Spleen (tissue), 11 donors: Measurements from ENCODE around the gene FAM171A2. TPM values are rescaled to one million over a fixed set of nuclear protein-coding genes. Genes with fewer than 3 reads are reported as not detected.
A peak's percentile ranks its signal among the peaks of the same experiment; 100 is the strongest.

Experiments
- DNase-seq: peaks from one replicate; pipeline ENCODE4 v3.0.0-alpha.2; 2020
- H3K27ac ChIP-seq, 8 donors: fragments of 200-600 bp; sonication (generic) in 7 of 8; 1 replicate in 4 of 8; 2 replicates in 4 of 8; pipeline versions ENCODE4 v1.5.0 to v1.8.0; 2016 to 2021; ENCODE audit warnings: inconsistent platforms in 4 of 8, mild to moderate bottlenecking in 4 of 8, moderate library complexity in 1 of 8
- H3K27me3 ChIP-seq, 7 donors: fragments of 200-600 bp; sonication (generic) in 6 of 7; replicated peaks in 1 of 7; 1 replicate in 4 of 7; 2 replicates in 3 of 7; pipeline versions ENCODE4 v1.5.0 to v1.8.0; 2016 to 2021; ENCODE audit warnings: inconsistent platforms in 3 of 7, mild to moderate bottlenecking in 1 of 7
- H3K36me3 ChIP-seq, 6 donors: fragments of 200-600 bp; sonication (generic) in 5 of 6; 1 replicate in 4 of 6; 2 replicates in 2 of 6; pipeline versions ENCODE4 v1.5.0 to v1.8.0; 2016 to 2021; ENCODE audit warnings: inconsistent platforms in 2 of 6
- H3K4me1 ChIP-seq, 6 donors: fragments of 200-600 bp; sonication (generic) in 5 of 6; 1 replicate in 3 of 6; 2 replicates in 3 of 6; pipeline versions ENCODE4 v1.5.0 to v1.8.0; 2016 to 2021; ENCODE audit warnings: inconsistent platforms in 3 of 6
- H3K4me3 ChIP-seq, 8 donors: fragments of 200-600 bp; sonication (generic) in 7 of 8; 1 replicate in 4 of 8; 2 replicates in 4 of 8; pipeline versions ENCODE4 v1.5.0 to v1.8.0; 2016 to 2021; ENCODE audit warnings: inconsistent platforms in 4 of 8, mild to moderate bottlenecking in 4 of 8, moderate library complexity in 2 of 8
- H3K9me3 ChIP-seq, 8 donors: fragments of 200-600 bp; sonication (generic) in 7 of 8; 1 replicate in 4 of 8; 2 replicates in 4 of 8; pipeline versions ENCODE4 v1.5.0 to v1.8.0; 2016 to 2021; ENCODE audit warnings: inconsistent platforms in 4 of 8
- CTCF ChIP-seq, 11 experiments: fragments of 200-600 bp in 7 of 11; fragments of 450-650 bp in 4 of 11; sonication (generic) in 4 of 11; IDR thresholded peaks in 8 of 11; conservative IDR thresholded peaks in 3 of 11; 1 replicate in 7 of 11; 2 replicates in 4 of 11; pipeline versions ENCODE4 v1.4.0 to v1.8.0; 2016 to 2021; ENCODE audit warnings: antibody characterized with exemption in 11 of 11, inconsistent platforms in 4 of 11, mild to moderate bottlenecking in 1 of 11
- POLR2A ChIP-seq, 3 donors: fragments of 450-650 bp; IDR thresholded peaks; one replicate each; pipeline ENCODE4 v1.5.1; 2017; ENCODE audit warnings: antibody characterized with exemption in 3 of 3, mild to moderate bottlenecking in 1 of 3
- POLR2AphosphoS5 ChIP-seq, 3 donors: sonication (generic); formaldehyde crosslinking; IDR thresholded peaks; one replicate each; pipeline ENCODE4 v1.5.1; 2017; ENCODE audit warnings: antibody characterized with exemption in 3 of 3
- WGBS, 5 donors: extraction: QIAGEN DNeasy Blood & Tissue Kit in 3 of 5; methylation state at CpG; one replicate each; pipeline versions ENCODE4 v1.1.5 to v1.1.7; 2013 to 2018; 5-methylcytosine and 5-hydroxymethylcytosine counted together
- intact Hi-C: fragments of 100-400 bp; cut with DNase I; formaldehyde crosslinking; loops from one replicate; pipeline ENCODE4 v1.15.0; 2023; ENCODE audit warnings: low total_unique reads
- polyA plus RNA-seq, 3 donors: library from polyadenylated mRNA; stranded (reverse); fragments of 200-250 nt; gene quantifications; one replicate each; pipeline ENCODE4 v1.2.1, GENCODE V29; 2013
- total RNA-seq, 7 donors: library from RNA; depleted of rRNA in 3 of 7; stranded (reverse); fragments of >200 nt in 3 of 7; fragmentation: NEBNext Ultra II Directional in 4 of 7; extraction: Animal tissue kit (Norgen Biotek cat#: 25700) in 4 of 7; gene quantifications; one replicate each; pipeline versions ENCODE4 v1.1.0 to v1.2.1, GENCODE V29; 2016 to 2021
- donor health status: healthy with polysubstance abuse.
- donor health status: DM: no; HTN: no; CAD: no; lungs with moderate emphysema.
- donor health status: DM: no; HTN: no; CAD: no.
- donor health status: Bipolar disorder and iron deficiency.
- donor health status: healthy.
- donor health status: DM: no; HTN: no; CAD: no.
- donor health status: DM: yes; HTN: yes; CAD: no.

Gene FAM171A2
- total and polyA plus RNA-seq, 10 donors = 0.11 to 2.5 (median 0.67) TPM

DNA sequence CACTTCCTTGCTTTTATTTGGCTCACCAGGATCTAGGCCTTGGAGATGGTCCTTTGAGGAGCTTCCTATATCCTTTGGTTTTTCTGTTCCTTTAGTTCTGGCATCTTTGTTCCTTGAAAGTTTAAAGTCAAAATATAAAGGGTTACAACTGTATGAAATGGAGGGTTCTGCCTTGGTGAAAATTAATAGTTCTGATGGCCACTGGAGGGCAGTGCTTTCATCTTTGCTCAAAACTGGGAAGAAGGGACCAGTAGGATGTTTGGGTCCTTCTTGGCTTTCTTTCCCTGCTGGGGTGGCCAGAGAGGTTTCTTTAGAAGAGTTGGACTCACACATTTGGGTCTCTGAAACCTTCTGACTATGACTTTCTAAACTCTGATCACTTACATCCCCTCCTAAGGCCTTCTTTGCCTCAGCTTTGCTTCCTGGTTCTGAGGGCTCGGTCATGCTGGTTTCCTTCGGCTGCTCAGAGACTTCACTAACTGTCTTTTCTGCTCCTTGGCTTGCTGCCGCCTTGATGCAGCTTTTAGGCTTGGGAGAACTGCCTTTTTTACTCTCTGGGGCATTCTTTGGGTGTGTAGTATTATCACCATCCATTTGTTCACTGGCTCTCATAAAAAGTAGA is 36.7 kb upstream of the FAM171A2 start:
- 86 to 96% (median 92%) methylated on average over 3 of the region's 3 CpGs for WGBS, 5 donors
- Histone ChIP-seq H3K36me3 (peaks cover 0 to 96% (median 66%) of the 10 kb centered on the region in 6 donors), H3K27me3 (no peaks in the 10 kb centered on the region), H3K27ac (no peak overlapping the region), H3K4me3 (no peak overlapping the region), H3K9me3 (no peaks in the 10 kb centered on the region), H3K4me1 (peaks cover 0 to 4% (median 0%) of the 10 kb centered on the region in 6 donors)
- no peak for TF ChIP-seq POLR2AphosphoS5 (IDR thresholded peaks at IDR 0.05)
- TF ChIP-seq CTCF (IDR thresholded peaks at IDR 0.05 in 8 of 11, conservative IDR thresholded peaks at IDR 0.05 in 3 of 11) = peak in 8 of 11 experiments; percentile 9 to 35 (median 30)
- TF ChIP-seq POLR2A (IDR thresholded peaks at IDR 0.05) = no peak
- intact Hi-C loops = no loop called here
- no peak for DNase-seq

DNA sequence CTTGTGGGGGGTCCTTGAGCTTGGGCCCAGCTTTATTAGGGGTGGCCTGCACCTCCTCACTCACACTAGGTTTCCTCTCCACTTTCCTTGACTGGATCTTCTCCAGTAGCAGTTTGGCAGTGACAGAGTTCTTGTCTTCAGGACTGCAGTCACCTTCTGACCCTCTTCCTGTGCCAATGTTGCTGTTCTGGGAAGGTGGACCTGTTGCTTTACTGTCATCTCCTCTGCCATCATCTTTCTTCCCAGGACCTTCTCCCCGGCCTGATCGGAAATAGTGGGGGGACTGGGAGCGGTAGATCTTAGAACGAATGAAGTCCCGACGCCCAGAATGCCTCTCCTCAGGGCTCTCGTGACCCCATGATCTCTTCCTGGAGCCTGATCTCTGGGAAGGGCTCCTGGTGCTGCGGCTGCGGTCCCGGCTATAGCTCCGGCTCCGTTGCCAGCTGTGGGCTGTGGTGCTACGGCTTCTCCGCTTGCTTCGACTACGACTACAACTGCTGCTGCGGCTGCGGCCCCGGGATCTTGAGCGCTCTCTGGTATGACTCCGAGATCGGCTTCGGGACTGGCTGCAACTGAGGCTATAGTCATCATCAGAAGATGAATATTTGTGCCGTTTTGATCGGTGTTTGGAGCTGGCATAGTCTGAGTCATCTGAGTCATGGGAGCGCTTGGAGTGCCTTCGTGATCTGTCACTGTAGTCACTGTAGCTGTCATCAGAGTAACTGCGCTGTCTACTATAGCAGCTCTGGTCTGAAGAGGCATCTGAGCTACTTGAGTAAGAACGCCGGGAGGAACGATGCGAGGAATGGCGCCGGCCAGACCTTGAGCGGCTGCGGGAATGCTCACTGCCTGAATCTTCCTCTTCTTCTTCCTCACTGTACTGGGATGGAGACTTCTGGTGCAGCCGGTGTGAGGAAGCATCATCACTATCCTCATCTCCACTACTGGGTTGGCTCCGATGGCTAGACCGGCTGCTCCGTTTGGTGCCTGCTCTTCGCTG is 35.3 kb upstream of the FAM171A2 start:
- WGBS, 5 donors = 95 to 97% (median 96%) methylated on average over 28 to 41 of the region's 41 CpGs
- no peaks in the 10 kb centered on the region for H3K27me3 ChIP-seq
- peaks cover 0 to 4% (median 0%) of the 10 kb centered on the region in 6 donors for H3K4me1 ChIP-seq
- peaks cover 0 to 83% (median 59%) of the 10 kb centered on the region in 6 donors for H3K36me3 ChIP-seq
- intact Hi-C loops = no loop called here
- no peak overlapping the region for H3K4me3 ChIP-seq
- TF ChIP-seq CTCF (IDR thresholded peaks at IDR 0.05 in 8 of 11, conservative IDR thresholded peaks at IDR 0.05 in 3 of 11) = no peak
- peak in 1 of 3 donors; percentile 56 for TF ChIP-seq POLR2AphosphoS5 (IDR thresholded peaks at IDR 0.05)
- H3K9me3 ChIP-seq = no peaks in the 10 kb centered on the region
- H3K27ac ChIP-seq = no peak overlapping the region
- no peak for DNase-seq

- Histone ChIP-seq H3K27me3 (no peaks in the 10 kb centered on the region), H3K9me3 (no peaks in the 10 kb centered on the region), H3K27ac (no peak overlapping the region), H3K36me3 (peaks cover 0 to 71% (median 50%) of the 10 kb centered on the region in 6 donors), H3K4me1 (peaks cover 0 to under 1% (median 0%) of the 10 kb centered on the region in 6 donors), H3K4me3 (no peak overlapping the region)
- intact Hi-C loops = no loop called here
- TF ChIP-seq POLR2AphosphoS5 (IDR thresholded peaks at IDR 0.05) (peak; percentile 11 to 53 (median 21)), POLR2A (IDR thresholded peaks at IDR 0.05) (no peak), CTCF (IDR thresholded peaks at IDR 0.05 in 8 of 11, conservative IDR thresholded peaks at IDR 0.05 in 3 of 11) (no peak)
- no peak for DNase-seq
- whole genome bisulfite sequencing, 5 donors = 93 to 96% (median 95%) methylated on average over 7 to 8 of the region's 8 CpGs
Measured at GRCh38 chr17:44397479-44398440, 34.1 kb upstream of the FAM171A2 start.
